ENCODE measurements around the gene SLC10A6.

- no peak for TF ChIP-seq CTCF (IDR thresholded peaks at IDR 0.05)
- TF ChIP-seq REST (IDR thresholded peaks at IDR 0.05; ENCODE audit: insufficient read depth in 1 of 2, low read depth in 2 of 2, low read length in 1 of 2) = no peak
- no peak for TF ChIP-seq SIN3A (IDR thresholded peaks at IDR 0.05; ENCODE audit: borderline replicate concordance, insufficient read depth, low read depth, low read length)
- TF ChIP-seq POLR2AphosphoS5 (IDR thresholded peaks at IDR 0.05; ENCODE audit: low read depth, low read length) = no peak
- no peak for TF ChIP-seq TCF7L2 (IDR thresholded peaks at IDR 0.05; ENCODE audit: low read depth, low read length)
These were observed 21.4 kb upstream of the SLC10A6 start for GRCh38 chr4:86870442-86871069.
